HG02840 (cell line): Measurements from ENCODE around the gene MYCBP2.

Experiments used
- ATAC-seq: cut with Tn5 transposase; IDR thresholded peaks from one replicate; pipeline ENCODE4 v1.9.1; 2021; ENCODE audit warnings: mild to moderate bottlenecking, moderate library complexity, moderate number of reproducible peaks; ENCODE audit not compliant: unreplicated experiment, low FRiP score

Gene MYCBP2

GRCh38 chr13:77042566-77043177, 284.2 kb downstream of the MYCBP2 start:
- ATAC-seq = no peak

- ATAC-seq = no peak
Measured at GRCh38 chr13:77040835-77041234, 286.1 kb downstream of the MYCBP2 start.

GRCh38 chr13:77040076-77040475, 286.8 kb downstream of the MYCBP2 start:
- ATAC-seq = no peak

GRCh38 chr13:77038907-77039480, 287.9 kb downstream of the MYCBP2 start:
- no peak for ATAC-seq

DNA sequence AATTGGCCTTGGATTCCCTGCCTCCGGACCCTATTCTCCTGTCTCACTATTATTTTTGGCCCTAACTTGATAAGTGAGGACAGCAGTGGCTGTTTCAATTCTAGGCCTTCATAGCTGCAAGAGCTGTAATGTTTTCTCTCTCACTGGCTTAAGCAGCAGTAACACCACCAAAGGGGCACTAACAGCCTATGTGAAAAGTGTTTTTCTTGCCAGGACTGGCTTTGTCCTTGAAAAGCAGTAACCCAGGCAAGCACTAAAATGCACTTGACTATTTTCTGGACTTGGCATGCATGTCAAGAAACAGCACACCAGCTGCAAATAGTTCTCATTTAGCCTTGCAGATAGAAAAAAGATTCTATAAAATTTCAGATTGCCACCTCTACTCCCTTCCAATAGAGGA, 290.6 kb downstream of the MYCBP2 start:
- no peak for ATAC-seq

DNA sequence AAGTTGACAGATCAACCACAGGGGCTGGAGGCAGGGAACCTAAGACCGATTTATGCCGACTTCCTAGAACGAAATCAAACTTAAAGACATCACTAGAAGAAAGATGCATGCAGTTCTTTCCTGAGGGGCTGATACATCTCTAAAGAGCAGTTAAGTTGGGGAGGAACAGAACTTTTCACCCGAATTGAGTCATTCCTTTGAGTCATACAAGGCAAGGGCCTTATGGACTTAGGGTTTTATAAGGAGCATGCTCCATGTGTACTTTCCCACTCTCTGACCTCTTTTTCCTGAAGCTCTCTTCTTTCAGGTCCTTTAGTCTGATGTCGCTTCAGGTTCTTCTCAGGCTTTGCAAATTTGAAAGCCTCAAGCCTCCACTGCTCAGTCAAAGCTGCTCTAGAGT, 292.0 kb downstream of the MYCBP2 start:
- no peak for ATAC-seq

DNA sequence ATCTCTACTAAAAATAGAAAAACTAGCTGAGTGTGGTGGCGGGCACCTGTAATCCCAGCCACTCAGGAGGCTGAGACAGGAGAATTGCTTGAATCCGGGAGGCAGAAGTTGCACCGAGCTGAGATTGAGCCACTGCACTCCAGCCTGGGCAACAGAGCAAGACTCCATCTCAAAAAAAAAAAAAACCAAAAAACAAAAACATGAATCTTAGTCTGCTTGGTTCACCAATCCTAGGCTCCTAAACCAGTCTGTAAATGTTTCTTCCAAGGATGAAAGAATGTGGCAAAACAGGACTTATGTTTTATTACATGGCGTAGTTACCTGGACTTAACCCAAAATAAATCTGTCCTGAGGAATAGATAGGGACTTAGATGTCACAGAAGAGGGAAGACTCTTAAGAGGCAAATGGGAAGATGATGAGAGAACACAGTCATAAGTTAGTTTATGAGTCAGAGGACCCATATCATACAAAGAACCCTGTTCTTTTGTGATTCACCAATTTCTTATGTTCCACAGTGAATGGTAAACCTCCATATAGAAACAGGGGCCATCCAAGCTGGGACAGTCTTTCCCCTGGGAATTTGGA, 293.1 kb downstream of the MYCBP2 start:
- no peak for ATAC-seq

- ATAC-seq = no peak
Measured at GRCh38 chr13:77031656-77032243, 295.1 kb downstream of the MYCBP2 start.

DNA sequence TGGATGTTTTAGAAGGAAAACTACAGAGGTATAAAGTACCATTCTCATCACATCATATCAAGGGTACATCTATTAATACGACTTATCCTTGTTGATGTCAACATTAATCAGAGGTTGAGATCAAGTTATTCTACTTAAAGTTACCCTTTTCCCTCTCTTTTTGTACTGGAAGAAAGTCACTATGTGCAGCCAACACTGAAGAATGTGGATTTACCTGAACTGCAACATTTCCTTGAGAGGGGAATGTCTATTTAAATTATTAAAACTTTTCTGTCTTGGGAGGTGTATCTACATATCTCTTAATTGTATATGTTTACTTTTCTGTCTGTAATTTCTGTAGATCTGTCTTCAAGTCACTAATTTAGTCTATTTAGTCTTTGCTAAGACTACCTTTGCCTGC, 297.5 kb downstream of the MYCBP2 start:
- no peak for ATAC-seq

DNA sequence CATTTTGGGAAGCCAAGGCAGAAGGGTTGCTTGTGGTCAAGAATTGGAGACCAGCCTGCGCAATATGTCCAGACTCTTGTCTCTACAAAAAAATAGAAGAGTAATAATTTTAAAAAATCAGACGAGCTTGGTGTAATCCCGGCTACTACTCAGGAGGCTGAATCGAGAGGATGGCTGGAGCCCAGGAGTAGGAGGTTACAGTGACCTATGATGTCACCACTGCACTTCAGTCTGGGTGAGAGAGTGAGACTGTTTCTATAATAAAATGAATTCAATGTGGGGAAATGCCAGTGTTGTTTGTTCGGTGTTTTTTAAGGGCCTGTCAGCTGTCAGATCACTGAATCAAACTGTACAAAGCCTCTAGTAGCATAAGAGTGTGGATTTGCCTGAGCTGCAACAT, 298.7 kb downstream of the MYCBP2 start:
- ATAC-seq = no peak

DNA sequence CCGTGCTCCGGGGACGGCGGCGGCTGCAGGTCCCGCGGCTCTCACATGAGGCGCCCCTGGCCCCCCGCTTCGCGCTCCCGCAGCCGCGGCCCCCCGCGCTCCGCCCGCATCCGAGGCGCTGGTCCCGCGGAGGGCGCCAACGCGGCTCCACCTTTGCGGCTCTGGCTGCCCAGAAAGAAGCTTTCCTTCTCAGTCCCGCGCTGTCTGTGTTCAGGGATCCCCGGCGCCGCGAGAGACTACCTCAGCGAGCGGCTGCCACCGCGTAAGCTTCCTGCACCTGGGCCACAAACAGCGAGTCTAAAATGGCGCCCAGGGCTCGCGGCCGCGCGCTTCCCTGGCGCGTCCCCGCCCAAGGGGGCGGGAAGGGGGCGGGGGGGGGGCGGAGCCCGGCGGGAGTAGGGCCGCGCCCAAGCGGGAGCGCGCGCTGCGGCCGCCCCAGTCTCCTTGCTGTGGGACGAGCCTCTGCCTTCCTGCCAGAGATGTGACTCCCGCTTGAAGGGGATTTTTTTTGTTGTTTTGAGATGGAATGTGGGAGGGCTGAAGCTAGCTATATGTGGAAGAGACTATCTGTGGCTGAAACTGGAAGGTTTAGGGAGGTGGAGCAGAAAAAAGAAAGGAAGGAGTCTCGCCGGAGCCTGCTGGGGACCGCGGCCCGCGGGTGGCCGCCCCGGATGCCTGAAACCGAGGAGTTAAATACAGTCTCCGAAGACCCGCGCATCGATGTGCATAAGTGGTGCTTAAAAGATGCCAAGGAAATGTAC, 299.9 kb downstream of the MYCBP2 start, which contains the start of gene FBXL3:
TSS of gene FBXL3 (minus strand) at position 299 of the 761 bp plus-strand sequence. CDS start 5,299 bp downstream, outside the sequence.
- ATAC-seq = peak; percentile 66

DNA sequence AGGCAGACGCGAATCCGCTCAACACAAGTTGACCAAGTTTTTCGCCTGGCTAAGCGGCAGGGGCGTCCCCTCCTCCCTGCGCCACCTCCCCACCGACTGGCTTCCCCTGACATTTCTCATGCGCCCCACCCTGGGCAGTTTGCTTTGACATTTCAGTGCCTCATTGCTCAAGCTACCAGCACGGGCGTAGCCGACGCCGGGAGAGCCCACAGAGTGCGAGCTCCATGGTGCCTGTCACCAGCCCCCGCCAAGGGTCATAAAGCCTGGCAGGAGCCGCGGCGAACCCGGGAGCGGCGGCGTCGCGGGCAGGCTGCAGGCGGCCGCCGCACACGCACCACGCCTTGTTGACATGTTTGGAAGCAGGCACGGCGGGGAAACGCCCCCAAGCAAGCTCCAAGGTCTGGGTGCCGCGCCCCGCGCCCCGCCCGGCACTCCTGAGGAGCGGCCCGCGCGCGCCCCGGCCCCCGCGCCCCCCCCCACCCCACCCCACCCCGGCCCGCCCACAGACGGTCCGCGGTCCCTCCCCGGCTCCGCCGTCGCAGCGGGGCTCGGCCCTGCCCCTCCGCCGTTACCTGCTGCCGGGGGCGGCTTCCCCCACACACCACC, 300.5 kb downstream of the MYCBP2 start:
- peak; percentile 44 for ATAC-seq

DNA sequence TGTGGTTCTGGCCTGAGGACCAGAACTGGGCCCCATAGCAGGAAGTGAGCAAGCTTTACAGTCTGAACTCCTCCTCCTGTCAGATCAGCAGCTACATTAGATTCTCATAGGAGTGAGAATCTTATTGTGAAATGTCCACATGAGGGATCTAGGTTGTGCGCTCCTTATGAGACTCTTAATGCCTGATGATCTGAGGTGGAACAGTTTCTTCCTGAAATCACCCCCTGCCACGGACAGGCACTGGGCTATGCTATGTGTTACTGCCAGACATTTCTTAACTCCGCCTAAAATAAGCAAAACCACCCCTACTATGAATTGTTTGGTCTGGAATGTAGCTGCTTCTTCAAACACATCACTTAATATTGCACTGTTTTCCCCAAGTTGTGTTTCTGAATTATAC, 304.6 kb downstream of the MYCBP2 start:
- no peak for ATAC-seq

DNA sequence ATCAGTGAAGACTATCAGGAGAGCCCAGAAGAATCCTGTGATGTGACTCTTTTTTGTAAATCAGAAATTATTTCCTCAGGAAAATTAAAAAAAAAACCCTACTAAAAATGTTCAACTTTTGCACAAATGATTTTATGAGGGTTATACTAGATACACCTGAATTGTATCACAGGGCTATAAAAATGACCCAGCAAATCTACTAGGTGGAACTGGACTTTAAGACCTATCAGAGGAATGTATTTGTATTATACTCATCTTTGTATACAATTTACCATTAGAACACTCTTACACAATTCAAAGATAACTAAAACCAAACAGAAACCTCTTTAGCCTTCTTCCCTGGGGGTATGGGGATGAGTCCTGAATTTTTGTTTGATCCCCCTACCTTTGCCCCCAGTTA, 307.1 kb downstream of the MYCBP2 start:
- ATAC-seq = no peak

DNA sequence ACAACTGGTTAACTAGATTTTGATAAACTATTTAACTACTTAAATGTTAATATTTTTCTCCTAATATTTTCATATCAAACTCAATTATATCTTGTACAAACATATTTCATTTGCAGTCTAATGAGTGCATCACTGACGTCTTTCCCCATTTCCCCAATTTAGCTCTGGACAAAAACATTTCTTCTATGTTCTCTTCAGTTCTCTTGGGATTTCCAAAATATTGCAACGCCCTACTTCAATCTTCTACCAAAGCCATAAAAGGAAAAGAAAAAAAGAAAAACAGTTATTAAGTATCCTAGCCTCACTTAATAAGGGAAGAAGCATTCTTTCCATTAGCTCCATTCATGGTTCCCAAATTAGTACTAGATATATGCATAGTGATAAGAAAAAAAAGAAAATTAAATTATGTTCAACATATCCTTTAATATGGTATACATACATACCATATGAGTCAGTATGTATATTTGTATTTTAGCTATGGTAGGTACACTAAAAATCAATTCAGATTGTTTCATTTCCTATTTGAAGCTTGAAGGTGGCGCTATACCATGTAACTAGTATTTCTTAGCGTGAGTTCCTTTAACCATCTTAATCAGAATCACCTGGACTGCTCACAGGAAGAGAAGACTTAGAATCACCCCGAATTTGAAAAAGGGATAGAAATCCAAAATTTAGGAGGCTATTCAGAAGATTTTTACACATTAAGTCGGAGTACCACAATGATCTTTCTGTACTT, 309.8 kb downstream of the MYCBP2 start:
- ATAC-seq = no peak

DNA sequence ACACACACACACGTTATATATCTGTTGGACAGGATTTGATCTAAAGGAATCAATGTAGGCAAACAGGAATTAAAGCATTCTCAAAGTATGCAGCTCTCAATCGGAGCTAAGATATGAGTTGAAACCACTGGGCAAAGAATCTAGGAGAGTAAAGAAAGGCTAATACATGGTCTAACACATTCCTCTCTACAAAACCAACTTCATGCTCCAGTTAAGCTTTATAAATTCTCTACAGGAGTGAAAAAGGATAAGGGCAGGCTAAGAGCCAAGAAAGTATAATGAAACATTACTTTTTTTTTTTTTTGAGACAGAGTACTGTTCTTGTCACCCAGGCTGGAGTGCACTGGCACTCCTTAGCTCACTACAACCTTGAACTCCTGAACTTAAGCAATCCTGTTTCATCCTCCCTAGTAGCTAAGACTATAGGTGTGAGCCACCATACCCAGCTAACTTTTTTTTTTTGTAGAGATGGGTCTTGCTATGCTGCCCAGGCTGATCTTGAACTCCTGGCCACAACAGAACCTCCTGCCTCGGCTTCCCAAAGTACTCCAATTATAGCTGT, 310.6 kb downstream of the MYCBP2 start:
- no peak for ATAC-seq

DNA sequence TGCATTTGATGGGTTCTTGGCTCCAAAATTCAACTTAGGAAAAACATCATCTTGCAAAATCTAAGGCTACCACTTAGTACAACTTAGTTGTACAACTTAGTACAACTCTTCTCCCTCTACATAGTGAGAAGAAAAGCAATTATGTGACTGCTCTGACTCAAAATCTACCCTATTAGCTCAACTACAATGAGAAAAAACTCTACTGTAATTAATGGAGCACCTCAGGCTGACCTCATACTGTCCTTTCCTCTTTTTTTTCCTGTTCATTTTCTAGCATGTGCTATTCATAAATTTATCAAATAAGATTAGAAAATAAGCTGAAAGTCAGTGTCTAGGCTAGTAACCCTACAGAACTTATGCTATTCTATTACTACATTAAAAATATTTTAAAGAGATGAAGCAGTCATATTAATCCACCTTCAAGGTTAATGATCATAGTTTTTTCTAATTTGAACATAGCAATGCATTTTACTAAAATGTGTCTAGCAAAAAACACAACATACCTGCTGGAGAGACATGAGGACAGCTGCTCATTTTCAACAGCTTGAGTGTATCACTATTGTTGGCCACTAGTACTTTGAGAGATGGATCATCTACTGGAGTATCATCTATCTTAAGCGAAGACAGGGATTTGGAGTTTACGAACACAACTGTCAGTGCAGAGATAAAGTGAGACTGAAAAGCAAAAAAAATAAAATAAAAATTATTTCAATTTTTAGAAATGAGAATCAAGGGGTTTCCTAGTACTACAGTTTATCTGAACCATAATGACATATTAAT, 311.8 kb downstream of the MYCBP2 start:
- ATAC-seq = no peak

DNA sequence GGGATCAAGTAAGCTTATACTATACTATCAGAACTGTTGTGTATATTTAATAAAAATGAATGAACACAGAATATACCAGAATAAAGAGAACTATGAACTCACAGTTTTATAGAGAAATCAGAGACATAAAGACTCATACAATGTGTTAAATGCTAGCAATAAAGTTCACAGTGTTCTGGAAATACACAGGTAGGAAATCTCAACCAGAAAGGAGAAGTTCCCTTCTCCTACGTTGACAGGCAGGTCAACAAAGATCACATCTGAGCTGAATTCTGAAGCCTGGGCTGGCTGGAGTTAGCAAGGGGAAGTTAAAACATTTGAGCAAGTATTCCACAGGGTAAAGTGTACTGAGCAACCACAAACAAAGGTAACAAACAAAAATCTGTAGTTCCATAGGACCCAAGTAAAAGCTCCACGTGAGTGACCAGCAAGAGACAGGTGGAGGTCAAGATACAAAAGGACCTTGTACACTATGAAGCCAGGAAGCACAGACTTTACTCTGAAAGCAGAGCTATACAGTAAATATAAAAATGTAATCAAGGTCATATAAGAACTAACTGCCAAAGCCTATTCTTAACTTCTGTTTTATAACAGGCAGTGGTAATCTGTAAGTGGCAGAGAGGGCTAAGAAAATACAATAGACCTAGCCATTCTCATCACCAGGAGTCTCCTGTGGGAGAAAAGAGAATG, 312.9 kb downstream of the MYCBP2 start:
- no peak for ATAC-seq
